ENCODE results near the gene ALPL. TPM values are rescaled to one million over a fixed set of nuclear protein-coding genes. Genes with fewer than 3 reads are reported as not detected.

Gene ALPL
- total RNA-seq, 1 experiment from 2014 or later: 0.31 TPM

- no peaks in the 10 kb centered on the region for H3K36me3 Mint-ChIP-seq (ENCODE audit: insufficient read depth, unreplicated experiment)
- H3K27ac Mint-ChIP-seq (ENCODE audit: unreplicated experiment): no peak overlapping the region
- CTCF ChIA-PET: no interaction called here
- peaks cover 33% of the 10 kb centered on the region for H3K27me3 Mint-ChIP-seq (ENCODE audit: unreplicated experiment)
- no peak for TF ChIP-seq CTCF (IDR thresholded peaks at IDR 0.05; ENCODE audit: unreplicated experiment)
- no peak overlapping the region for H3K4me3 Mint-ChIP-seq (ENCODE audit: low read depth, unreplicated experiment)
- H3K9me3 Mint-ChIP-seq (ENCODE audit: low read depth, unreplicated experiment): no peaks in the 10 kb centered on the region
- DNase-seq: no peak
- no TSS peak for BruUV-seq (replicated peaks)
- intact Hi-C loops (cut with micrococcal nuclease; ENCODE audit: unreplicated experiment): no loop called here
- no peaks in the 10 kb centered on the region for H3K4me1 Mint-ChIP-seq (ENCODE audit: low read depth, unreplicated experiment)
Measured at GRCh38 chr1:21530368-21531016, 21.3 kb downstream of the ALPL start.

- intact Hi-C loops (cut with micrococcal nuclease; ENCODE audit: unreplicated experiment): no loop called here
- Mint-ChIP-seq H3K9me3 (ENCODE audit: low read depth, unreplicated experiment) (no peaks in the 10 kb centered on the region), H3K4me1 (ENCODE audit: low read depth, unreplicated experiment) (no peaks in the 10 kb centered on the region), H3K4me3 (ENCODE audit: low read depth, unreplicated experiment) (no peak overlapping the region), H3K36me3 (ENCODE audit: insufficient read depth, unreplicated experiment) (no peaks in the 10 kb centered on the region), H3K27me3 (ENCODE audit: unreplicated experiment) (peaks cover 33% of the 10 kb centered on the region), H3K27ac (ENCODE audit: unreplicated experiment) (no peak overlapping the region)
- no peak for DNase-seq
- no peak for TF ChIP-seq CTCF (IDR thresholded peaks at IDR 0.05; ENCODE audit: unreplicated experiment)
- CTCF ChIA-PET: no interaction called here
- no TSS peak for BruUV-seq (replicated peaks)
Measured at GRCh38 chr1:21531241-21531640, 22.0 kb downstream of the ALPL start.

GRCh38 chr1:21532496-21532895 lies 23.3 kb downstream of the ALPL start:
- peaks cover 34% of the 10 kb centered on the region for H3K27me3 Mint-ChIP-seq (ENCODE audit: unreplicated experiment)
- intact Hi-C loops (cut with micrococcal nuclease; ENCODE audit: unreplicated experiment): no loop called here
- no peaks in the 10 kb centered on the region for H3K9me3 Mint-ChIP-seq (ENCODE audit: low read depth, unreplicated experiment)
- BruUV-seq (replicated peaks): no TSS peak
- H3K27ac Mint-ChIP-seq (ENCODE audit: unreplicated experiment): no peak overlapping the region
- TF ChIP-seq CTCF (IDR thresholded peaks at IDR 0.05; ENCODE audit: unreplicated experiment): no peak
- no peak overlapping the region for H3K4me3 Mint-ChIP-seq (ENCODE audit: low read depth, unreplicated experiment)
- CTCF ChIA-PET: interaction anchor here (0.5 to 1.8 kb wide), 4 partner anchors 14 to 162 kb away, joined by 3 to 4 read pairs (median 3); no protein-coding TSS in a partner anchor
- no peak for DNase-seq
- H3K36me3 Mint-ChIP-seq (ENCODE audit: insufficient read depth, unreplicated experiment): no peaks in the 10 kb centered on the region
- H3K4me1 Mint-ChIP-seq (ENCODE audit: low read depth, unreplicated experiment): no peaks in the 10 kb centered on the region

GRCh38 chr1:21532992-21533534 lies 23.8 kb downstream of the ALPL start:
- Mint-ChIP-seq H3K27ac (ENCODE audit: unreplicated experiment) (no peak overlapping the region), H3K4me1 (ENCODE audit: low read depth, unreplicated experiment) (no peaks in the 10 kb centered on the region), H3K36me3 (ENCODE audit: insufficient read depth, unreplicated experiment) (no peaks in the 10 kb centered on the region), H3K4me3 (ENCODE audit: low read depth, unreplicated experiment) (no peak overlapping the region), H3K27me3 (ENCODE audit: unreplicated experiment) (peaks cover 40% of the 10 kb centered on the region), H3K9me3 (ENCODE audit: low read depth, unreplicated experiment) (no peaks in the 10 kb centered on the region)
- CTCF ChIA-PET: interaction anchor here (0.5 to 1.8 kb wide), 5 partner anchors 14 to 494 kb away, joined by 3 to 4 read pairs (median 3); no protein-coding TSS in a partner anchor
- no TSS peak for BruUV-seq (replicated peaks)
- no peak for TF ChIP-seq CTCF (IDR thresholded peaks at IDR 0.05; ENCODE audit: unreplicated experiment)
- intact Hi-C loops (cut with micrococcal nuclease; ENCODE audit: unreplicated experiment): no loop called here
- DNase-seq: no peak

Measured in Calu3 (cell line).